HG03378 (cell line): ENCODE results near the gene AP1S1.

Experiments
- ATAC-seq: cut with Tn5 transposase; IDR thresholded peaks from one replicate; pipeline ENCODE4 v1.9.1; 2021; ENCODE audit warnings: mild to moderate bottlenecking, moderate library complexity; ENCODE audit not compliant: unreplicated experiment

The AP1S1 gene

DNA sequence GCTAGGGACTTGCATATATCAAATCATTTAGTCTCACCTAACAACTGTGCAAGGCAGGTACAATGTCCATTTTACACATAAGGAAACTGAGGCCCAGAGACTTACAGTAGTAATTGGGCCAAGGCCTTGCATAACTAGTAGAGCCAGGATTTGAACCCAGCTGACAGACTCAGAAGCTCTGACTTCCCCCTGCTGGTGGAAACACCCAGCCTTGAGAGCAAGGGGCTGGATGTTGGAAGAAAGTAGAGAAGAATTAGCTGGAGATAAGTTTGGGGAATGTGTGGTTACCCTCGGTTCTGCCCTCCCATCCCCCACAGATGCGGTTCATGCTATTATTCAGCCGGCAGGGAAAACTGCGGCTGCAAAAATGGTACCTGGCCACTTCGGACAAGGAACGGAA lies 2.0 kb downstream of the AP1S1 start:
- no peak for ATAC-seq

DNA sequence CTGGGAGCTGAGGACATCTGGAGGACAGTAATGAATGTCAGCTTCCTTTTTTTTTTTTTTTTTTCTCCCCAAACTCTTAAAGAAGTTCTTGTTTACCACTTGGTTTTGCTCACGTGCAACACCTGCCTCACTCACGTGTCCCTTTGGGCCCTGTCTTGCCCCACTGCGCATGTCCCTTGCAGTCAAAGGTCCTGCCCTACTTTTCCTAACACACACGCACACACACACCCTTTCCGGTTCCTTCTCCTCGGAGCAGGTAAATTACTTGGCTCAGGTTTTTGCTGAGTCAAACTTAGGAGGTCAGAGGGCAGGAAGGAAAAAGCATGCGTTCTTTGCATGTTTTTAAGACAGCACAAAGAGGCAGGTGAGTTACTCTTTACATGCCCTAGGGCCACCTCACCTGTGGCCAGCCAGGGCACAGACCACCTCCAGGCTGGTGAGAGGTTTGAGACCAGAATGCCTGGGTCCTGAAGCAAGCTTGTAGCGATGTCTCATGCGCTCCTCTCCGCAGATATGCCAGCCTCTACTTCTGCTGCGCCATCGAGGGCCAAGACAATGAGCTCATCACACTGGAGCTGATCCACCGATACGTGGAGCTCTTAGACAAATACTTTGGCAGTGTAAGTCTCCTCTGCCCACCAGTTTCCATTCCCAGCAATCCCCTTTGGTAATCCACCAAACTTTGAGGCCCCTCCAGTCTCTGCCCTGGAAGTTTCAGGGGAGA lies 2.8 kb downstream of the AP1S1 start:
- no peak for ATAC-seq

DNA sequence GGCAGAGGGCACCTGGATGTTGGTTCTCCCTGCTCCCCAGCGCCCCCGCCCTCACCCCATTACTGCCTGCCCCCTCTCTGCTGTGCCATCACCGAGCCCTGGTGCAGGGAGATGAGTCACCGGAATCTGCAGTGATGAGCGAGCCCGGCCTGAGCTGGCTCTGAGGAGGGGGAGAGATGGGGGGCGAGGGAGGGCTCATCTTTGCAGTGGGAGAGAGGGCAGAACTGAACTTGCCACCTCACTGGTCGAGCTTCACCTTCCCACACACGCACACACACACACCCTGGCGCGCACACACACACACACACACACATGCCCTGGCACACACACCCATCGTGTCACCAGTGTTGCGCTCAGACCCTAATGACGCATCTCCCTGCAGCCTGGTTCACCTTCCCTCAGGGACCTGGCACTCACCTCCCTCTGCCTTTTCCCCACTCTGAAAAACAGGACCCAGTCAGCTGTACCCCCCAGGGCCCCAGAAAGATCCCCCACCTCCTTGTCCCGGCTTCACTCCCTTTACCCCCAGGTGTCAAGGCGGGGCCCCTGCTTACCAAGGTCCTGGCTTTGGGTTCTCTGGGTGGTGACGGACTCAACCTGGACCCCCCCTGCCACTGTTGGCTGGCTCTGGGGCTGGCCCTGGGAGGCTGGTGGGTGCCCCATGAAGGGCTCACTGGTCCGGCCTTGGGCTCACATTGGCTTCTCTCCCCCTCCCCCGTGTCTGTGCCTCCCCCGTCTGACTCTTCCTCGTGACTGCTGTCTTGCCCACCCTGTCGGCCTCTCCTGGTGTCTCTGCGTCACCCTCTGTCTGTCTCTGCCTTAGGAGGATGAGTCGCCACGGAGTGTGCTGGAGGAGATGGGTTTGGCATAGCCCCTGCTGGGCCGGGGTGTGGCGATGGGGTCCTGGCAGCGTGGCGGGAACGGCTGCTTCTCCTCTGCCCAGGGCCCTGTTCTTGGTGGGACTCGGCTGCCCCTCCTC lies 5.7 kb downstream of the AP1S1 start:
- no peak for ATAC-seq

DNA sequence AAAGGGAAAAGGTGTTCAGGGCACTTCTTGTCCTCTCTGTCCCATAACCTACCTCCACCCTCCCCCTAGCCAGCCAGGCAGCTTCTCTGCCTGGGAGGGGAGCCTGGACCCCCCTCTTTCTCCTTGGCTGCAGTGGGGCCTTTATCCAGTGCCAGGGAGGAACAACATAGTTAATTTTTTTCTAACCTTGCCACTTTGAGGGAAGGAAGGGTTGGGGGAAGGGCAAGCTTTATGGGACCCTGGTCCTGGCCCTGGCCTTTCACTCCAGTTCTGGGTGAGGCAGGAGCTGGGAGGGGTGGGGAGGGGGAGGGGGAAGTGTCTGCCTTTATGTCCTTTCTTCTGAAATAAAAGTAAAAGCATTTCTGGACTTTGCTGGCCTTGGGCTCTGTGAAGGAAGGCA lies 6.6 kb downstream of the AP1S1 start:
- ATAC-seq = no peak

DNA sequence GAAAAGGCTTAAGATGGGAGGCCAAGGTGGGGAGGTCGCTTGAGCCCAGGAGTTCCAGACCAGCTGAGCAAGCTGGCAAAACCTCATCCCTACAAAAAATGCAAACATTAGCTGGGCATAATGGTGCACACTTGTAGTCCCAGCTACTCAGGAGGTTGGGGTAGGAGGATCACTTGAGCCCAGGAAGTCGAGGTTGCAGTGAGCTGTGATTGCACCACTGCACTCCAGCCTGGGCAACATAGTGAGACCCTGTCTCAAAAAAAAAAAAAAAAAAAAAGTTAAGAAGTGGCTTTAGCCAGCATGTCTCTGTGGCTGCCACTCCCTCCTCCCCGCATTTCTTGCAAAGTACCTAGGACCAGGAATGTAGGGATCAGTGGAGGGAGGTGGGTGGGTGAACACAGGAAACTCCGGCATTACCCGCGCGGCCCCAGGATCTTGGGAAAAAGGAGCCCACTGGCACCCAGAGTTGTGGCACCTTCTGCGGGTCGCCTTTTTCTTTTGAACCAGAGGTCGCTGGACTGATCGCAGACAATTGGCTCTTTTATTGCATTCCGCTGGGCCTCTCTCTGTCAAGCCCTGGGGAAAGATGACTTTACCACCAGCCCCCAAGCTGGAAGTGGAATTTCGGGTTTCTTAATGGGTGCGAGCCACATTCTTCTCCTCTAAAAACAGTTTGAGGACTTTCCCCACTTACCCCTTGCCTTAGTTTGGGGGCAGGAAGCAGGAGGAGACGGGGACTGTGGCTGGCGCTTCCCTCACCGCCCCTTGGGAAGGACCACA lies 7.6 kb downstream of the AP1S1 start:
- no peak for ATAC-seq

DNA sequence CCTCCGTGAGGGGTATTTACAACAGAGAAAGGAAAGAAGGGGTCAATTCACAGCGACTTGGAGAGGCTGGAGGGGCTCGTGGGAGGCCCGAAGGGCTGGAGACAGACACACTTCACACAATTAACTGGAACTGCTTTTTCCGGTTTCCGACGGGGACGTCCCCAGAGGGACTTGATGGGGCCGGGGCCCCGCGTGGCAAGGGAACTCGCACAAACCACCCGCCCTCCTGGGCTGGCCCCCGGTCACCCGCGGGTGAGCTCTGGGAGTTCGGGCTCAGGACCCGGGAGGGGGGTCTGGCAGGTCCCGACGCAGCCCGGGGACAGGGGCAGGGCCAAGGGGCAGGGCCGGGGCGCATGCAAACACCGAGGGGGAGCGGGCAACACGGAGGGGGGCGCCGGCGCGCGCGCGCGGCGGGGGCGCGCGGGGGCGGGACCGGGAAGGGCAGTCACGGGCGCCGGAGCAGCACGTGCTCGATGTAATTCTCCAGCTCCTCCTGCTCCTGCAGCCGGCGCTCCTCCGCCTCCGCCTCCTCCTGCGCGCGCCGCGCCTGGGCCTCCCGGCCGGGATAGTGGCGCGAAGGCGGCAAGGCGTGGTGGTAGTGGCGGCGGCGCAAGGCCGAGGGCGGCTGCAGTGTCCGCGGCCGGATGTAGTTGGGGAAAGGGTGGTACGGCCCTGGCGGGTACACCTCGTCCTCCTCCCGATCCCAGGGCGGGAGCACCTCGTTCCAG lies 8.4 kb downstream of the AP1S1 start:
- no peak for ATAC-seq

DNA sequence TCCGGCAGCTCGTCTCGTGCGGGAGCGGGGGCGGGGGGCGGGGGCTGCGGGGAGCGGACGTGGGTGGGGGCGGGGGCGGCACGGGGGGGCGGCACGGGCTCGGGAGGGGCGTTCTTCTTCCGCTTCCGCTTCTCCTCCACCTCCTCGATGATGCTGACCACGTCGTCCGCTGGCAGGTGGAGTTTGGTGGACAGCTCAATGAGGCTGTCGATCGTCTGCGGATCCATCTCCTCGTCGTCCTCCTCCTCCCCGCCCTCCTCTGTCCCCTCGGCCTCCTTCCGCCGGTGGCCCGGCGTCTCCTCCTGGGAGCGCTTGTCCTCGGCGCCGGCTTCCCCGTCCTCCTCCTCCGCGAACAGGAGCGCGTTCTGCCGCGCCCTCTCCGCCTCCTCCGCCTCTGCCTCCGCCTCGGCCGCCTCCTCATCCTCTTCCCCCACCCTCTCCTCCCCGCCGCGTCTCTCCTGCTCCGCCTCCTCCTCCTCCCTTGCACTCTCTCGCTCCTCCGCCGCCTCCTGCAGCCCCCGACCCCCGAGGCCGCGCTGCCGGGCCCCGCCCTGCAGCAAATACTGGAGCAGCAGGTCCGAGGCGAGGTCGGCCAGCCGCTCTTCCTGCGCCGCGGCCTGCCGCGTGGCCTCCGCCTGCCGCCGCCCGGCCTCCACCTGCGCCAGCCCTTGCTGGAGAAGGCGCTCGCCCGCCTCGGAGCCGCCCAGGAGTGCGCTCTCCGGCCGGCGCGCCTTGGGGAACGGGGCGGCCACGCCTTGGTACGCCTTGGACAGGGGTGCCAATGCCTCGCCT lies 9.2 kb downstream of the AP1S1 start:
- ATAC-seq = no peak

DNA sequence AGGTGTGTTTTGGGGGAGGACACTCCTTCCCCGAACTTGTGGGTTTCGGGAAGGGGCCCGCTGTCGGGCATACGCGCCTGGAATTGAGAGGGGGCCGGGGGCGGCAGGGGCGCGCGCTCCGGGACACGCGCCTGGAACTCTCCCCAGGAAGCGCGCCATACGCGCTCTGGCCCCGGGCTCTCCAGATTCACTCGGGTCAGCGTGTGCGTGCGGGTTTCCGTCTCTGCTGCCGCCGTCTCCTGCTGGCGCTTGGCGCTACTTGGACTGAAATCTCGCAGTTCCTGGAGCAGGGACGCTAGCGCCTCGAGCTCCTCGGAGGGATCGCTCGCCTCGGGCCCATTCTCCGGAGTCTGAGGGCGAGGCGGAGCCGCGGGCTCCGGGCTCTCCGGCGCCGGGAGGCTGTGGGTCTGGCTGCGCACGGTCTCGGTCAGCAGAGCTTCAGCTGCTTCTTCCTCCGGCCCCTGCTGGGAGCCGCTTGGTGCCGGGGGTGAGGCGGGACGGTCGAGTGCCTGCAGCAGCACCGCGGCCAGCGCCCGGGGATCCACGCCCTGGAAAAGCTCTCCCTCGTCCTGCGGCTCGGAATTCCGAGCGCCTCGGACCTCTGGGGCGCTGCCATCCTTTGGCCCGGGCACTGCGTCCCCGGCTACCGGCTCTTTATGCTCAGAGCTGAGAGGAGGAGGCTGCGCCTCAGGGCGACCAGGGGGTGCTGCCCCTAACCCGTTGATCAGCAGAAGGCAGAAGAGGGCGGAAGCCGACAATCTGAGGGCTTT lies 10.0 kb downstream of the AP1S1 start:
- no peak for ATAC-seq

DNA sequence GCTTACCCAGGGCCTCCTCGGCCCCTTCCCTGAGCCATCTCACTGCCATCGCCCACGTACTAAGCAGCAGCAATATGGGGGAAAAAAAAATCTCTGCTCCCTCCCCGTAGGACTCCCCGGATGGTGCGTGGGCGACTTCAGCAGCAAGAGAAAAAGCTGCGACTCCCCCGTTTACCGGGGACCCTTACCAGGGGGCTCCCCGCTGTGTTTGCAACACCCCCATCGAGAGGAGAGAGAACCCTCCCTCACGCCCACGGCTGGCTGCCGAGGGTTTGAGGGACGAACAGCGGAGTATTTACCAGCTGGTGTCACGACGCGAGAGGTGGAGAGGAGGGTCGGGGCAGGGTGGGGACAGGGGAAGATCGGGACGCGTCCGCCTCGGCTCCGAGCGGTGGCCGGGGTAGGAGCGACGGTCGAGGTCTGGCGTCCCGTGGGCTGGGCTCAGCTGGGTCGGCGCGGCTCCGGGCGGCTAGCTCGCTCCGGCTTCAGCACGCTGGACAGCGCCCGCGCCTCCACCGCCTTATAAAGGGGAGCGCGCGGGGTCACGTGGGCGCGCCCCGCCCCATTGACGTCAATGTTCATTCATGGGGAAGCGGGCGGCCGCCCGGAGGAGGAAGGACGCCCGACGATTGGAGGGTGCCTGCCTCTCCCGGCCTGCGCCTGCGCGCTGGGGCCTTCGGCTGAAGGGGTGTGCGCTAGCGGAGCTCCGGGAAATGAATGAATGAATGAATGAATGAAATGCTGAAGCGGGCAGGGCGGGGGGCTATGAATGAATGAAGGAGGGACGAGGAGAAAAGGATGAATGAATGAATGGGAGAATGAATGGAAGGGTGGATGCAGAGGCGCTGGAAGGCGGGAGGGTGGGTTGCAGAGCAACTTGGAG lies 11.0 kb downstream of the AP1S1 start, which contains the start of gene VGF:
Gene VGF (minus strand): TSS at position 495 of the 883 bp plus-strand sequence. CDS start 726 bp downstream, outside the sequence.
- no peak for ATAC-seq

DNA sequence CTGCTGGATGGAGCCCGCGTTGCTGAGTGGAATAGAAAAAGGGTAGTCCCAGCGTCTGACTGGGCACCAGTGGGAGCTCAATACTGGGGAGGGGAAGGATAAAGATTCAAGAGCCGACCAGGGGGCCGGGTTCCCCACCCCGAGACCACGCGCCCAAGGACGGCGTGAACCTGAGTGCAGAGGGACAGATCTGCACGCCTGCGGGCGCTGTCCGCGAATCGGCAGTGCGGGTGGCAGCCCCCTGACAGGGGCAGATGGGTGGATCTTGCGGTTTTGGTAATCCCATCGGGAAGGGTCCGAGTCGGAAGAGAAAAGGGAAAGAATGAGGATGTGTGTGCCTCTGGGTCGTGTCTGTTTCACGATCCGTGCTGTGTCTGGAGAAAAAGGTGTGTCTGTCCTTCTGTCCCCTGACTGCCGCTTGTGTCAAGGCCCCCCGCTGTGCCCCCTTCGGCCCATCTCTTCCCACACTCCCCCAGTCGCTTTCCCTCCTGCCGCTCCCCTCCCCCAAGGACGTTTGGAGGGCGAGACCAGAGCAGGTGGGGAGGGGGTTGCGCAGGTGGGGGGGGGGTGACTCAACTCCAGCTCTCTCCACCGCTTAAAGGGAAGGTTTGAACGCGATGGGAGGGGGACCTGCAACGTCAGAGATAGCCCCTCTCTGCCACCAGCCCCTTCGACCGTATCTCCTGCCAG lies 11.8 kb downstream of the AP1S1 start:
- ATAC-seq = no peak

DNA sequence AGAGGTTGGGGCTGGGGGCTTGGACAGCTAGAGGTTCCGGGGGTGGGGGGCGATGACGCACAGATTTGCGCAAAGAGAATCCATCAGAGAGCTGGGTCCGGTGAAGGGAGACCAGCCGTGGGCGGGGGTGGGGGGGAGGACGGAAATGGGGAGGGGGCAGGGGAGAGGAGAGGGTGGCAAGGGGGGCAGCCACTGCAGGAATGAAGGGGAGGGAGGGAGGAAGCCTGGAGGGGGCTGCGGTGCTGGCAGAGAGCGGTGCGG lies 12.3 kb downstream of the AP1S1 start:
- ATAC-seq = no peak

DNA sequence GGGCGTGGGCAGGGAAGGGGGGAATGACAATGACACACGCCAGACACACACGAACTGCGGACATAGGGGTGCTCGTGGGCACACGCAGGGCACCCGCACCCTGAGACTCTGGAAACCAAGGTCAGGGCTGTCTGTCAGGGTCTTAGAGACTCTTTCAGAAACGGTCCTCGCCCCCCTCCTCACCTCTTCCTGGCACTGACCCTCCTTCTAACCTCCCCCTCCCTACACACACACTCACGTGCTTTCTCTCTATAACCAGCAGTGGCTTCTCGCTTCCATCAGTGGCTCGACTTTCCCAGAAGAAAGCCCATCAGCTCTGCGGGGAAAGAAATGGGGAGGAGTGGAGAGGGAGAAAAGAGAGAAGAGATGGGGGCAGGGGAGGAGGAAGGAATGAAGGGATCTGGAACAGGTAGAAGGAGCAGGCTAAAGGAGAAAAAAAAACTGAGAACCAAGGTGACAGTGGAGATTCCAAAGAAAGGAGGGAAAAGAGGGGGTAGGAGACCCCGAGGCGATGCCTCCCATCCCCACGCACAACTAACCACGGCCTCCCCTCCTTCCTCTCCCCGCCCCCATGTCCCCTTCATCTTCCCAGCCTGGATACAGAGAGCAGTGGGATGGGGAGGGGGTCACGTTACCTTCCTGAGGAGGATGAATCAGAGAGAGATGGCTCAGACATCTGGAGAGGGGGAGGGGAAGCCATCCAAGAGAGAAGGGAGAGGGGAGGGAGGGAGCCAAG lies 12.8 kb downstream of the AP1S1 start:
- no peak for ATAC-seq

DNA sequence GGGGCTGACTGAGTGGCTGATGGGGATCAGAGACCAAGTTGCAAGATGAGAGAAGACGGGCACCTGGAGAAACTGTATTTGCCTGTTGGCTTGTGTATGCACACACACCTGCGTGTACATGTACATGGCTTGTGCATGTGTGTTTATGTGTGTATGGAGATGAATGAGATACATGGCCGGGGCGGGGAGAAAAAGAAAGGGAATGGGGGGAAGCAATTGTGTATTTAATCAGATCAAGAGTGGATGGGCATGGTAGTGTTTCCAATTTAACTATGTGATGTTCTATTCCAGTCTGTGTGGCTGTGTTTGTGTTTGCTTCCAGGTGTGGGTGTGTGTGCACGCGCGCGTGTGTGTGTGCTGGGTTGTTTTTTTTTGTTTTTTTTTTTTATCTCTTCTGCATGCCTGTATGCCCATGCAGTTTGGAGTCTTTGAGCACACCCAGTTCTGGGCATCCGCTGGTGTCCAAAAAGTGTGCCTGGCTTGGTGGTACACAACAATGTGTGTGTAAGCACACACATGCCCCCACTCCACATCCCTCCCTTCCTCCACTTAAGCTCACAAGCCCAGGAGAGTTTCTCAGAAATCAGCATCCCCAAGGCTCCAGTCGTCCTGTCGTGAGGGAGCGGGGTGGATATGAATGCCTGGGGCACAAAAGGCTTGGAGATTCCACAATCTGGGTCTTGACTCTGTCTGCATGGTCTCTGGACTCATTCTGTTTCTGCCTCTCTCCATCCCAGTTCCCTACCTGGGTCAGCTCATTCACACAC lies 13.6 kb downstream of the AP1S1 start:
- ATAC-seq = no peak

DNA sequence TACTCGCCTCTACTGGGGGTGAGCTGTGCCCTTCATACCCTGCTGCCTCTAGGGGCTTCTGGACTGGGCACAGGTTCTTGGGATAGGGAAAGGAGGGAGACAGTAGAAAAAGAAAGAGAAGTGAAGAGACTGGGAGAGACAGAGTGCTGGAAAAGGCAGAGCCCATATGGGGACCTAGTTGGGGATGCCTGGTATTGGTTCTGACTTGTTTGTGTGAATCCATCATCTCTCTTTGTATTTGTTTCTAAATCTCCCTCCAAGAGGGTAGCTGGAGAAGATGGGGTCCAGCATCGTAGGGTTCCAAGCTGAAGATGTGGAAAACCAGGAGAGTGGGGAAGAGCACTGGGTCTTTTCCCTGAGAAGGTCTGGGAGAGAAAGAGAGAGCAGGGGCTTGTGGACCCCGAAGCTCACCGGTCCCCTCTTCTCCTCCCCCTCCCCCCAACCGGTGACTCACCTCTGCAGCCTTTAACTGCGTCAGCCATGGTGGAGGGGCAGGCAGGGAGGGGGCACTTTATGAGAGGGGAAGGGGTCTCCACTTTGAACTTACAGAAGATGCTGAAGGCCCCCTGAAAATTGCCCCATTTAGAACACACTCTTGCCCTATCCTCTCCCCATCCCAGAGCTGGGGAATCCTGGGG lies 14.3 kb downstream of the AP1S1 start:
- no peak for ATAC-seq

DNA sequence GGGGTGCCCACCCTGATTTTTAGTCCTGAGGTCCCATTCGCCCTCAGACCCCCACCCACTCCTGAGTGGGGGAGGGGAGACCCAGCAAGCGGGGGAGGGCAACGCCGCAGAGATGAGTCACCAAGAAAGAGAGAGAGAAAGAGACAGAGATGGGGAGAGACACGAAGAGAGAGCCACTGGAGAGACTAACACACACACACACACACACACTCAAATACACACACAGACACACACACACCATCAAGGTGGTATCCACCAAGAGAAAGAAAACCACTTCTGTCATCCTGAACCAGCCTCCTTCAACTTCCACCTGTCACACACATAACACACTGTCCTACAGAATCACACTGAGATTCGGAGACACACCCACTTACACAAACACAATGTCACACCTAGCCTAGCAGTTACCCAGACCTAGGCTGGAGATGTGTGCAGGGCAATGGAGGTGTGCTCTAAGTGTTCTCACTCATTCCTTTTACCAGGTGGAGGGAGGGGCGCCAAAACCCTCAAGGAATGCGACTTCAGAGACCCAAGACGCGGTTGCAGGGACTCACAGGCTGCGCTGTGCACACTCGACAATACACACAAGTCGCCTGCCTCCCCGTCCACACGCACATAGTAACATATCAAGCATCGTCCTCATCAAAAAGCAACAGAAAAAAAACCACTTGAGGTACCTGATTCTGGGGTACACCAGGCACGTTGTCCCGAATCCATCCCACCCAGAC lies 15.0 kb downstream of the AP1S1 start:
- ATAC-seq = no peak
